ENCODE measurements around the gene ACSS3.
"Not testable (repeated sequence)": the region's sequence is repeated elsewhere in the genome, so short reads cannot be mapped to it uniquely, and the experiment has no call there.

The ACSS3 gene

GRCh38 chr12:81077686-81078441 lies at the start of gene ACSS3:
TSS of gene ACSS3 (plus strand) at chr12:81078079. CDS start at chr12:81078121, 42 bp downstream.
- Histone ChIP-seq H3K27ac (peak within 1 kb of the TSS; percentile 91), H3K9me3 (no peaks in the 10 kb centered on the region), H3K27me3 (no peaks in the 10 kb centered on the region), H3K4me1 (peaks cover 0 to 30% (median 1%) of the 10 kb centered on the region in 4 donors), H3K36me3 (no peaks in the 10 kb centered on the region), H3K4me3 (peak within 1 kb of the TSS; percentile 85 to 92)
- peak; percentile 43 to 71 for DNase-seq
- intact Hi-C loops (cut with DNase I; ENCODE audit: low total_unique reads): no loop called here
- no peak for TF ChIP-seq CTCF (IDR thresholded peaks at IDR 0.05)

- no peak overlapping the region for H3K27ac ChIP-seq
- H3K27me3 ChIP-seq: no peaks in the 10 kb centered on the region
- H3K4me1 ChIP-seq: no peaks in the 10 kb centered on the region
- intact Hi-C loops (cut with DNase I; ENCODE audit: low total_unique reads): no loop called here
- no peak overlapping the region for H3K4me3 ChIP-seq
- no peak for TF ChIP-seq CTCF (IDR thresholded peaks at IDR 0.05)
- no peaks in the 10 kb centered on the region for H3K9me3 ChIP-seq
- no peaks in the 10 kb centered on the region for H3K36me3 ChIP-seq
- DNase-seq: no peak
These were observed 43.0 kb upstream of the ACSS3 start for GRCh38 chr12:81034926-81035325.

GRCh38 chr12:81039231-81039630 lies 38.6 kb upstream of the ACSS3 start:
- H3K27me3 ChIP-seq: no peaks in the 10 kb centered on the region
- H3K4me3 ChIP-seq: no peak overlapping the region
- no peak for TF ChIP-seq CTCF (IDR thresholded peaks at IDR 0.05)
- DNase-seq: no peak
- H3K27ac ChIP-seq: no peak overlapping the region
- H3K9me3 ChIP-seq: no peaks in the 10 kb centered on the region
- H3K4me1 ChIP-seq: no peaks in the 10 kb centered on the region
- intact Hi-C loops (cut with DNase I; ENCODE audit: low total_unique reads): no loop called here
- H3K36me3 ChIP-seq: no peaks in the 10 kb centered on the region

GRCh38 chr12:81043979-81044740 lies 33.7 kb upstream of the ACSS3 start:
- Histone ChIP-seq H3K36me3 (no peaks in the 10 kb centered on the region), H3K4me3 (no peak overlapping the region), H3K27me3 (no peaks in the 10 kb centered on the region), H3K4me1 (no peaks in the 10 kb centered on the region), H3K27ac (no peak overlapping the region), H3K9me3 (no peaks in the 10 kb centered on the region)
- no peak for TF ChIP-seq CTCF (IDR thresholded peaks at IDR 0.05)
- DNase-seq: no peak
- intact Hi-C loops (cut with DNase I; ENCODE audit: low total_unique reads): no loop called here

GRCh38 chr12:81064971-81065370 lies 12.9 kb upstream of the ACSS3 start:
- peaks cover 0 to 13% (median 3%) of the 10 kb centered on the region in 3 donors for H3K9me3 ChIP-seq
- intact Hi-C loops (cut with DNase I; ENCODE audit: low total_unique reads); H3K36me3 ChIP-seq; H3K27ac ChIP-seq; H3K4me3 ChIP-seq; DNase-seq; H3K4me1 ChIP-seq; H3K27me3 ChIP-seq: not testable (repeated sequence)

GRCh38 chr12:81070846-81071245 lies 7.0 kb upstream of the ACSS3 start:
- H3K27me3 ChIP-seq: no peaks in the 10 kb centered on the region
- no peaks in the 10 kb centered on the region for H3K36me3 ChIP-seq
- H3K27ac ChIP-seq: no peak overlapping the region
- no peak for DNase-seq
- no peak overlapping the region for H3K4me3 ChIP-seq
- H3K4me1 ChIP-seq: no peaks in the 10 kb centered on the region
- no peak for TF ChIP-seq CTCF (IDR thresholded peaks at IDR 0.05)
- H3K9me3 ChIP-seq: no peaks in the 10 kb centered on the region
- intact Hi-C loops (cut with DNase I; ENCODE audit: low total_unique reads): no loop called here

Data from tibial artery (tissue), 4 donors.